ENCODE results near the gene SLAMF6.

The SLAMF6 gene

DNA sequence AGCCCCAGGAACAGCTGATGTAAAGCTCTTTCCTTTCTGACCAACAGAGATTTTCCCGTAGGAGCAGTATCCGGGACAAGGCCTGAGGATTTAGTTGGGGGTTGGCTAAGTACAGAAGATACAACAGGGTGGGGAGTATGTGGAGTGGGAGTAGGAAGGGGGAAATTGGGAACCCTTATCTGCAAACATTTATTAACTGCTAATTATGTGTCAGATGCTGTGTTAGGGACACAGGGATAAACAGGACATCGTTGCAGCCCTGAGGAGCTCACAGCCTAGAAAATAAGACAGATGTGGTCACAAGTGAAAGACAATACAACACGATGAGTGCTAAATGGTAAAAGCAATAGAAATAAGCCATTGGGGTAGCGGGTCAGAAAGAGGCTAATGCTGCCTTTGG lies 44.3 kb upstream of the SLAMF6 start:
- TF ChIP-seq EP300 (IDR thresholded peaks at IDR 0.05; ENCODE audit: borderline replicate concordance) (no peak), RAD21 (IDR thresholded peaks at IDR 0.05; ENCODE audit: low read depth) (no peak), CREB1 (IDR thresholded peaks at IDR 0.05; ENCODE audit: low read depth) (no peak), TEAD4 (IDR thresholded peaks at IDR 0.05) (no peak), YY1 (IDR thresholded peaks at IDR 0.05; ENCODE audit: low read depth) (no peak)
- TF ChIP-seq, protein P1, sequence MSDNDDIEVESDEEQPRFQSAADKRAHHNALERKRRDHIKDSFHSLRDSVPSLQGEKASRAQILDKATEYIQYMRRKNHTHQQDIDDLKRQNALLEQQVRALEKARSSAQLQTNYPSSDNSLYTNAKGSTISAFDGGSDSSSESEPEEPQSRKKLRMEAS (IDR thresholded peaks at IDR 0.05), result no peak

DNA sequence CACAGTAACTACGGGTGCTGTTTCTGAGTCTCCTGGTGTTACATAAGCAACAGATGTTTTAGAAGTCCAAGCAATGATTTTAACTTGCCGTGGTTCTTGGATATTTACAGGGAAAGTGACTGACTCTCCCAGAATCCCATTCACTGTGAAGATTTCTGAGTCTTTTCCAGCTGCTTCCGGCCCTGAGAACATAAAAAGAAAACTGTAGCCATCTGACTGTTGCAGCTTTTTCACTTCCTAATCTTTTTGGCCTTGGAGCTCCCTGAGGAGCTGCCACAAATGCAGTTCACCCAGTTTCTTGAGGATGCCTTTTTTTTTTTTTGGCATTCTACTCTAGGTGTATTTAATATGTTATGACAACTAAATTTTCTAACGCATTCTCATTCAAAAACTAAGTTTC lies 42.5 kb upstream of the SLAMF6 start:
- TF ChIP-seq, protein P2, sequence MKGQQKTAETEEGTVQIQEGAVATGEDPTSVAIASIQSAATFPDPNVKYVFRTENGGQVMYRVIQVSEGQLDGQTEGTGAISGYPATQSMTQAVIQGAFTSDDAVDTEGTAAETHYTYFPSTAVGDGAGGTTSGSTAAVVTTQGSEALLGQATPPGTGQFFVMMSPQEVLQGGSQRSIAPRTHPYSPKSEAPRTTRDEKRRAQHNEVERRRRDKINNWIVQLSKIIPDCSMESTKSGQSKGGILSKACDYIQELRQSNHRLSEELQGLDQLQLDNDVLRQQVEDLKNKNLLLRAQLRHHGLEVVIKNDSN (IDR thresholded peaks at IDR 0.05), result no peak
- TF ChIP-seq TEAD4 (IDR thresholded peaks at IDR 0.05), result no peak
- TF ChIP-seq CEBPB (IDR thresholded peaks at IDR 0.05), result no peak
- no peak for TF ChIP-seq TAF1 (IDR thresholded peaks at IDR 0.05; ENCODE audit: low read depth)
- no peak for TF ChIP-seq EGR1 (IDR thresholded peaks at IDR 0.05)
- no peak for TF ChIP-seq RAD21 (IDR thresholded peaks at IDR 0.05; ENCODE audit: low read depth)
- TF ChIP-seq EP300 (IDR thresholded peaks at IDR 0.05; ENCODE audit: borderline replicate concordance), result no peak
- no peak for TF ChIP-seq FOXM1 (IDR thresholded peaks at IDR 0.05; ENCODE audit: borderline replicate concordance, low read depth)
- no peak for TF ChIP-seq CREB1 (IDR thresholded peaks at IDR 0.05; ENCODE audit: low read depth)
- no peak for TF ChIP-seq TCF12 (IDR thresholded peaks at IDR 0.05; ENCODE audit: low read depth)
- TF ChIP-seq YY1 (IDR thresholded peaks at IDR 0.05; ENCODE audit: low read depth), result no peak

DNA sequence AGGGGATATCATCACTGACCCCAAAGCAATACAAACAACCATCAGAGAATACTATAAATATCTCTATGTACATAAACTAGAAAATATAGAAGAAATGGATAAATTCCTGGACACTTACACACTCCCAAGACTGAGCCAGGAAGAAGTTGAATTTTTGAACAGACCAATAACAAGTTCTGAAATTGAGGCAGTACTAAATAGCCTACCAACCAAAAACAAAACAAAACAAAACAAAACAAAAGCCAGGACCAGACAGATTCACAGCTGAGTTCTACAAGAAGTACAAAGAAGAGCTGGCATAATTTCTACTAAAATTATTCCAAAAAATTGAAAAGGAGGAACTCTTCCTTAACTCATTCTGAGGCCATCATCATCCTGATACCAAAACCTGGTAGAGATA lies 37.8 kb upstream of the SLAMF6 start:
- TF ChIP-seq CREB1 (IDR thresholded peaks at IDR 0.05; ENCODE audit: low read depth) (no peak), ZBTB7A (IDR thresholded peaks at IDR 0.05; ENCODE audit: low read depth) (no peak), RAD21 (IDR thresholded peaks at IDR 0.05; ENCODE audit: low read depth) (no peak), TAF1 (IDR thresholded peaks at IDR 0.05; ENCODE audit: low read depth) (no peak), YY1 (IDR thresholded peaks at IDR 0.05; ENCODE audit: low read depth) (no peak), TEAD4 (IDR thresholded peaks at IDR 0.05) (no peak), EP300 (IDR thresholded peaks at IDR 0.05; ENCODE audit: borderline replicate concordance) (no peak), TCF12 (IDR thresholded peaks at IDR 0.05; ENCODE audit: low read depth) (no peak), FOXM1 (IDR thresholded peaks at IDR 0.05; ENCODE audit: borderline replicate concordance, low read depth) (no peak), EGR1 (IDR thresholded peaks at IDR 0.05) (no peak), CEBPB (IDR thresholded peaks at IDR 0.05) (no peak), NFIC (IDR thresholded peaks at IDR 0.05) (no peak)
- TF ChIP-seq, protein P2 (IDR thresholded peaks at IDR 0.05), result no peak
- TF ChIP-seq, protein P3, sequence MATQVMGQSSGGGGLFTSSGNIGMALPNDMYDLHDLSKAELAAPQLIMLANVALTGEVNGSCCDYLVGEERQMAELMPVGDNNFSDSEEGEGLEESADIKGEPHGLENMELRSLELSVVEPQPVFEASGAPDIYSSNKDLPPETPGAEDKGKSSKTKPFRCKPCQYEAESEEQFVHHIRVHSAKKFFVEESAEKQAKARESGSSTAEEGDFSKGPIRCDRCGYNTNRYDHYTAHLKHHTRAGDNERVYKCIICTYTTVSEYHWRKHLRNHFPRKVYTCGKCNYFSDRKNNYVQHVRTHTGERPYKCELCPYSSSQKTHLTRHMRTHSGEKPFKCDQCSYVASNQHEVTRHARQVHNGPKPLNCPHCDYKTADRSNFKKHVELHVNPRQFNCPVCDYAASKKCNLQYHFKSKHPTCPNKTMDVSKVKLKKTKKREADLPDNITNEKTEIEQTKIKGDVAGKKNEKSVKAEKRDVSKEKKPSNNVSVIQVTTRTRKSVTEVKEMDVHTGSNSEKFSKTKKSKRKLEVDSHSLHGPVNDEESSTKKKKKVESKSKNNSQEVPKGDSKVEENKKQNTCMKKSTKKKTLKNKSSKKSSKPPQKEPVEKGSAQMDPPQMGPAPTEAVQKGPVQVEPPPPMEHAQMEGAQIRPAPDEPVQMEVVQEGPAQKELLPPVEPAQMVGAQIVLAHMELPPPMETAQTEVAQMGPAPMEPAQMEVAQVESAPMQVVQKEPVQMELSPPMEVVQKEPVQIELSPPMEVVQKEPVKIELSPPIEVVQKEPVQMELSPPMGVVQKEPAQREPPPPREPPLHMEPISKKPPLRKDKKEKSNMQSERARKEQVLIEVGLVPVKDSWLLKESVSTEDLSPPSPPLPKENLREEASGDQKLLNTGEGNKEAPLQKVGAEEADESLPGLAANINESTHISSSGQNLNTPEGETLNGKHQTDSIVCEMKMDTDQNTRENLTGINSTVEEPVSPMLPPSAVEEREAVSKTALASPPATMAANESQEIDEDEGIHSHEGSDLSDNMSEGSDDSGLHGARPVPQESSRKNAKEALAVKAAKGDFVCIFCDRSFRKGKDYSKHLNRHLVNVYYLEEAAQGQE (IDR thresholded peaks at IDR 0.05; ENCODE audit: low read depth), result no peak
- TF ChIP-seq, protein P1 (IDR thresholded peaks at IDR 0.05), result no peak

DNA sequence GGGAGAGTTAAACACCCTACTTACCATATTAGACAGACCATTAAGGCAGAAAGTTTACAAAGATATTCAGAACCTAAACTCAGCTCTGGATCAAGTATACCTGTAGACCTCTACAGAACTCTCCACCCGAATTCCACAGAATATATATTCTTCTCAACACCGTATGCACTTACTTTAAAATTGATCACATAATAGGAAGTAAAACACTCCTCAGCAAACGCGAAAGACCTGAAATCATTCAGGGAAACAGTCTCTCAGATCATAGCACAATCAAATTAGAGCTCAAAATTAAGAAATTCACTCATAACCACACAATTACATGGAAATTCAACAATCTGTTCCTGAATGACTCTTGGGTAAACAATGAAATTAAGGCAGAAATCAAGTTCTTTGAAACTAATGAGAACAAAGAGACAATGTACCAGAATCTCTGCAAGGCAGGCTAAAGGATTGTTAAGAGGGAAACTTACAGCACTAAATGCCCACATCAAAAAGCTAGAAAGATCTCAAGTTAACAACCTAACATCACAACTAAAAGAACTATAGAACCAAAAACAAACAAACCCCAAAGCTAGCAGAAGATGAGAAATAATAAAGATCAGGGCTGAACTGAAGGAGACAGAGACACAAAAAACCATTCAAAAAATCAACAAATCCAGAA lies 37.1 kb upstream of the SLAMF6 start:
- no peak for TF ChIP-seq TCF12 (IDR thresholded peaks at IDR 0.05; ENCODE audit: low read depth)
- TF ChIP-seq EGR1 (IDR thresholded peaks at IDR 0.05), result no peak
- no peak for TF ChIP-seq FOXM1 (IDR thresholded peaks at IDR 0.05; ENCODE audit: borderline replicate concordance, low read depth)
- TF ChIP-seq TEAD4 (IDR thresholded peaks at IDR 0.05), result no peak
- no peak for TF ChIP-seq TAF1 (IDR thresholded peaks at IDR 0.05; ENCODE audit: low read depth)
- no peak for TF ChIP-seq ZBTB7A (IDR thresholded peaks at IDR 0.05; ENCODE audit: low read depth)
- no peak for TF ChIP-seq YY1 (IDR thresholded peaks at IDR 0.05; ENCODE audit: low read depth)
- no peak for TF ChIP-seq CEBPB (IDR thresholded peaks at IDR 0.05)
- no peak for TF ChIP-seq NFIC (IDR thresholded peaks at IDR 0.05)
- TF ChIP-seq RAD21 (IDR thresholded peaks at IDR 0.05; ENCODE audit: low read depth), result no peak
- TF ChIP-seq, protein P1 (IDR thresholded peaks at IDR 0.05), result no peak
- TF ChIP-seq, protein P2 (IDR thresholded peaks at IDR 0.05), result no peak
- TF ChIP-seq, protein P3 (IDR thresholded peaks at IDR 0.05; ENCODE audit: low read depth), result no peak
- TF ChIP-seq EP300 (IDR thresholded peaks at IDR 0.05; ENCODE audit: borderline replicate concordance), result no peak
- TF ChIP-seq CREB1 (IDR thresholded peaks at IDR 0.05; ENCODE audit: low read depth), result no peak
